Stimulated activated CD8-positive, alpha-beta memory T cell treated with anti-CD3 and anti-CD28 coated beads, Interleukin-4, amount 100 ng/mL, for 1 hour (primary cell): ENCODE data around the gene TTC32.

Experiments used
- DNase-seq, 2 donors: peaks; one replicate each; pipeline ENCODE4 v3.0.0-alpha.2; 2020; ENCODE audit warnings: low read depth in 2 of 2, low spot score in 1 of 2

TTC32 gene

DNA sequence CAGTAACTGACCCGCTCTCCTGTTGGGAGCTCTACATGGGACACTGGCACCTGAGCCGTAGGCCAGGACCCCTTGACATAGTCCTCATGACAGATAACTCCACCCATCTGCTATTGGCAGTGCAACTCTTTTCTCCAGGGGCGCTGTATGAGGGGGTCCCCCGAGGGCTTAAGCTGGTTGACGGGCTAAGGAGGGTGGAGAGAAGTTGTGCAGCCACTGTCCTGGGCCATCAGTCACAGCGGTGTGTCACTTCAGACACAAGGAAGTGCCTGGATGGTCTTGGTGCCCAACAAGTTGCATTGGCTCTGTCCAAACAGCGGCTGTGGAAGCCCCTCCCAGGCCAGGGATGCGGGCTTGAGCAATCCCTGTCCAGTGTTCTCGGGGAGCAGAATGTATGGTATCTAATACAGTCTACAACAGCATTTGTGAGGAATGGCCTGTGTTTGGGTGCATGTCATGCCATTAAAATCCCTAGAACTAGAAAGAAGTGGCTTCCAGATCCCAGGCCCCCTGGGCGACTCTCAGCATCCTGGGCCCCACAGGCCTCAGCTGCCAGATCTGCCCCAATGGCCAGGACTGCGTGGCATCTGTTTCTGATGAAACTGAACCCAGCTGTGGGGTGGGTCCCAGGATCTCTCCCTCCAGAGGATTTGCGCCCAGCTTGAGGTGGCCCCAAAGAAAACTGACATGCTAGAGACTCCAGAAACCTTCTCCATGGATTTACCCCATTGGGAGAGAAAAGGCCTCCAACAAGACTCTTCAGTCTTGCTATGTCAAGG is 23.3 kb downstream of the TTC32 start:
- no peak for DNase-seq

DNA sequence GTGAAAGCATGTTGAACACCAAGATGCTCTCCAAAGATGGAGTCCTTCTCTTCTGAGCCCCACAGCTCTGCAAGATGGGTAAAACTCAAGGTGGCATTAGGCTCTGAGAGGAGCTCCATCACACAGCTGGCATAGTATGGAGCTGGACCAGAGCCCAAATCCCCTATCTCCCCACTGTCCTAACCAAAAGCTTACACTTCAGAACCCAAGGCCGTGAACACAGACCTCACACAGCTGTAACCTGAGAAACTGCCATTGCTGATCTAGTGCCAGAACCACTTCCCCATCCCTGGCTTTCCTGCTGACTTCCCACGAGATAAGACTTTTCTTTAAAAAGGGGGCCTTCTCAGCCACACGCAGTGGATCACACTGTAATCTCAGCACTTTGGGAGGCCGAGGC is 25.0 kb downstream of the TTC32 start:
- DNase-seq: no peak

DNA sequence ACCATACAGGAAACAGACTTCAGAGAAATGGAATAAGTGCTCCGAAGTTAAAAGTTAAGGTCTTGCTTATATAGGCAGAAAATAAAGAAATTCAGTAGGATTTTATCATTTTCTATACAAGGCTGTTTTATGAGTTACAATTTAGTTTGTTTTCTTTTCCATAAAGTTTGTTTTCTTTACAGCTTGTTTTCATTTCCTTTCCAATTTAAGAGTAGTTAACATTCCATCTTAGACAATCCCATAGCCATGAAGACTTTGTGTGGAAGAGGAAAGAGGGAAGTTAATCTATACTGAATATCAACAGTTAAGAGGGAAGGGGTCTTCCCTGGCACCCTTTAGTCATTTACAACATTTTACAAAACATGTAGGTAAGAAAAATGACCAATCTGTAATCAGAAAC is 26.5 kb downstream of the TTC32 start:
- DNase-seq: no peak

DNA sequence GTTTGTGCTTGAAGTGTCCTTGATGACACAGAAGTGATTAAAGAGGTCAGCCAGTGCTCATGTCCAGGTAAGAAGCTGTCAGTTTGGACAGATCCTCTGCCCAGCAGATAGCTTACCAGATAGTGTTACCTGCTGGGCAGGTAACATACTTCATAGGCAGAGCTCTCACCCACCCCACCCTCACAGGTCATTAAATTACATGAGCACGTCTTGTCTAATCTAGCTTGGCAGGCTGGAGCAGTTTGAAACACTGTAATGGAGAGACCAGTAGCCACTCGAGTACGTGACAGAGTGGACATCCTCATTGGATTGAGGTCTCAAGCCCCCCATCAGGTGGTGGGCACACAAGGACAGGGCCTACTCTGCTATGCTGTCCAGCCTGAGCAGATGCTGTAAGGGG is 27.1 kb downstream of the TTC32 start:
- no peak for DNase-seq

DNA sequence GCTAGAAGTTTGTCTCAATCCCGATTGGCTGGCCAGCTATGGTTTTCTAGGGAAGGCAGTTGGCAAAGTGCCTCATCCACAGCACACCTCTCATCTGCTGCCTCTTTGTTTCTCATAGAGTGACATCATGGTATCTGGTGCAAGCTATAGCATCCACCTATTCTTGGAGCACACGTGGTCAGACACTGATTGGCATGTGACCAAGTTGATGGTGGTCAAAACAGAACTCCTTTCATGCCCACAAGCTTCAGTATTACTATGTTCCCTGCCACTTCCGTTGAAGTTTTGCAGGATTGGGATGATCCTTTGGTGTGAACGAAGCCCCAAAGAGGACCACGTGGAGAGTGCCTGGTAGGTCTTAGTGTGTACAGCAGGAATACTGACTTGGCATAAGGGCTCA is 28.8 kb downstream of the TTC32 start:
- DNase-seq: no peak

DNA sequence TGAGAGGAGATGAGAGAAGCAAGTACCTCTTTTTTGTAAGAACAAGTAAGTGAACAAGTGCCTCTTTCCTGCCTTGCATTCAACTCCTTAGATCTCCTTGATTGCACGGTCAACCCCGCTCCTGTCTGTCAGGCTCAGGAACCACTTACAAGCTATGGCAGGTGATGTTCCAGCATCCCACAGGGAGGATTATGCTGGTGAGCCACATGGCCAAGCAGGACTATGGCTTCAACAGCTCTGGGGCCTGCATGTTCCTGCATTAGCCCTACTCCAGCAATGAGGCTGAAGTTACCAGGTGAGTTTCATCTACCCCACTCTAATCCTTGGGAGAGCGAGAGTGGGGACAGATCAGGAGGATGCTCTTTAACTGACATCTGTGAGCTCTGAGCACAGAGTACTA is 29.5 kb downstream of the TTC32 start:
- no peak for DNase-seq

DNA sequence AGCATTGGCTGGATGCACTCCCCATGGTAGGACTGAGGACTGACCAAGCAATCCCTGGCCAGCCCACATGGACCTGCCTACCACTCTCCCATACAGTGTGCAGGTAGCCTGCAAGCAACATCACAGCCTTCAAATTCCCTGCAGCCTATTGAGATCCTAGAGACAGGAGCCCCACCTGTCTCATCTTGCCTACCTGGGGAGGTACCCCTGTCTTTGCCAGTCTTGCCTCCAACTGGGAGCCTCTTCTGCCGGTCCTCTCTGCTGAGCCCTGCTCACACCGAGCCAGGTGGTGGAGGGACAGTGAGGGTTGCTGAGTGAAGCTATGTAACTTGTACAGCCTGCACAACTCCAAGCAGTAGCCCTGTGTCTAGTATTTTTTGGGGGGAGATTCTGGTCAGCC is 29.9 kb downstream of the TTC32 start:
- DNase-seq: no peak

DNA sequence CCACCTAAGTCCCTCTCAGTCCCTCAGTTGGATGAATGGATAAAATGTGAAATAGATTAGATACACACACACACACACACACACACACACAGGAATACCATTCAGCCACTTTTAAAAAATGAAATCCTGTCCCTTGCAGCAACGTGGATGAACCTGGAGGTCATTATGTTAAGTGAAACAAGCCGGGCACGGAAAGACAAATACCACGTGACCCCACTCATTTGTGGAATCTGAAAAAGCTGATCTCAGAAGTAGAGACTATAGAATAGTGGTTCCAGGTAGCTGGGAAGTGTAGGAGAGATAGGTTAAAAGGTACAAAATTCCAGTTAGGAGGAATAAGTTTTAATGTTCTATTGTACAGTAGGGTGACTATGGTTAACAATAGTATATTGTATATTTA is 31.0 kb downstream of the TTC32 start:
- no peak for DNase-seq

DNA sequence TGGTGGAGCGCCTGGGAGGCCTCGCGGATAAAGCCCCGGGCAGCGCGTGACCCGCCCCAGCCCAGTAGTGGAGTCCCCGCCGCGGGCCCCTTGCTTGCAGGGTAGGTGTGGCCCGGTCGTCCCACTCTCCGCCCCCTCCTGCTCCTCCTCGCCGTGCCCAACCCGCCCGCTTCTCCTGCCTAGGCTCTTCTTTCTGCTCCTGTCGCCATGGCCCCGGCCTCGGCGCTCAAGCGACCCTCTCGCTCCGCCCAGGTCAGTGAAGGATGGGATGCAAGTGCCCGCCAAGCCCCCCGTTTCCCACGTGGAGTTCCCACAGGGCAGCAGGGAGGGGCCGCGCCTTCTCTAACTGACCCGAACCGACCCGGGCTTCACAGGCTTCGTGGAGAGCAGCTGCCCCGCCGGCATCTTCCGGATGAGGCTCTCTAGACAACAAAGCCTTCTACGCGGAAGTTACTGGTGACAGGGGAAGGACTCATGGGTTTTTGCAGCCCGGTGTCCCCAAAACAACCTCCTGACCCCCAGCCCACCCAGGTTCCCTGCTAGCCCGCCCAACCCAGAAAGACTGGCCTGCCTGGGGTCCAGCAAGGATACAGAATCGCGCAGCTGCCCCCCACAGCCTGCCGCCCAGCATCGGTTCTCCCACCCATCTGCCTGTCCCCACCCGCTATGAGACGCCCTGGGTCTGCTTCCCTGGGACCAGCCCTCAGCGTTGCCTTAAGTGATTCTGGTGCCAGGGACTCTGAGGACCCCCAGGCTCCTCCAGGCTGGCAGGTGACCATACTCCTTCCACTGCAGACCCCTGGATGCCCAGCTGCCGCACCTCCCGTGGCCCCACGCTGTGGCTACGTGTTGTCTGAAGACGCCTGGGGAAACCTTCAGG is 32.8 kb downstream of the TTC32 start:
- peak; percentile 30 to 45 for DNase-seq

DNA sequence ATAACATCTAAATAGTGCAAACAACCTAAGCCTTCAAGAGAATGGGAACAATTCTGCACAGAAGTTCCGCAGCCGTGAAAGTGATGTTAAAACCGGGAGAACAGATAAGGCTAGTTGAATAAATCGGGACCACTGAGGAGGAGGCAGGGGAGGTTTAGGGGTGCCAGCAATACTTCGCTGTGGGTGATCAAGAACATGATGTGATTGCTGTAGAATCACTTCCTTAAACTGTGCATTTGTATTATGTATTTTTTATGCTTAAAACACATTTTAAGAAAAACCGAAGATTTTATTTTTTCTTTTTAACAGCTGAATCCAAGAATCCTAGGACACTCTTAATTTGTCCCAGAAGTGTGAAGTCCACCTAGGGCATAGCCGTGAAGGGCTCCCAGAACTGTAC is 33.6 kb downstream of the TTC32 start:
- DNase-seq: no peak

DNA sequence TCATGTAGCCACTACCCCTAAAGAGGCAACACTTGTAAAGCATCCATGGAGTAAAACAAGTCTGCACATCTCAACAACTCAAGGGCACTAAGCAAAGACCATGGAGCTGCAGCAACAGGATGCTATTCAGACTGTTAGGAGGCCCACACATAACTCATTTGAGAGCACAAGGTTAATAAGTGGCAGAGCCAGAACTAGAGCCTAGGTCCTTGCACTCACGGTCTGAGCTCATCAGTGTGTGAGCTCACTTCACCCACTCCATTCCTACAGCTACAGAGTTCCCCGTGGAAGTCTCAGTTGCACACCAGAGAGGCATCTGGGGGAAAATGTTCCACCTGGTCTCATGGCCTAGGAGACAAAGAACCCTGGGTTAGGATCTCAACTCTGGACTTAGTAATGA is 35.0 kb downstream of the TTC32 start:
- no peak for DNase-seq

DNA sequence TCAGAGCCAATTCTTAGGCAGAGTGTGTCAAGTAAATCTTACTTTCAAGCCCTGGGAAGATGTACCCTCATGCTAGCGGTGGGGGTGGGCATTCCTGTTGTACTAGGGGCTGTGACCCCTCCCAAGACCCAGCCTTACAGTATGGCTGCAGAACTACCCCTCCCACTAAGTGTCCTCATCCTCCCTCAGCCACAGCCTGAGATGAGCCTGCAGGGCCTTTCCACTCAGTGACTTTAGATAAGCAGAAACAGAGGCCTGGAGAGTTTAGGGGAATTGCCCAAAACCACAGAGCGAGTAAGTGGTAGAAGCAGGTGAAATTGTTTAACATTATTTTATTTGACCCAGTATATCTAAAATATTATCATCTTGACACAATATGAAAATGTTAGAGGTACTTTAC is 36.6 kb downstream of the TTC32 start:
- no peak for DNase-seq

DNA sequence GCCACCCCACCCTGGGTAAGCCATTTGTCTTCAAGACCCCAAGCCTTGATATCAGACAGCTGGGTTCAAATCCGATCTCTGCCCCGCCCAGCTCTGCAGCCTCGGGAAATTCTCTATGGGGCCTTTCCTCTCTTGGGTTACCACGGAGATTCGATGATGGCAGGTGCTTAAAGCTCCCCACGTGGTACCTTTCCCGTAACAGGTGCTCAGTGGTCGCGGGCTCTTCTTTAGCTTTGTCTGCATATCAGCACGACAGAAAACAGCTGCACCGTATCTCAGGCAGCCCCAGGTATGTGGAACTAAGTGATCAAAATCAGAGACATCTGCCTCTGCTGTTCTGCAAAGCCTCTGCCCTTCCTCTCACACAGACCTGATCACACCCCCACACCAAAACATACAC is 37.4 kb downstream of the TTC32 start:
- DNase-seq: no peak

DNA sequence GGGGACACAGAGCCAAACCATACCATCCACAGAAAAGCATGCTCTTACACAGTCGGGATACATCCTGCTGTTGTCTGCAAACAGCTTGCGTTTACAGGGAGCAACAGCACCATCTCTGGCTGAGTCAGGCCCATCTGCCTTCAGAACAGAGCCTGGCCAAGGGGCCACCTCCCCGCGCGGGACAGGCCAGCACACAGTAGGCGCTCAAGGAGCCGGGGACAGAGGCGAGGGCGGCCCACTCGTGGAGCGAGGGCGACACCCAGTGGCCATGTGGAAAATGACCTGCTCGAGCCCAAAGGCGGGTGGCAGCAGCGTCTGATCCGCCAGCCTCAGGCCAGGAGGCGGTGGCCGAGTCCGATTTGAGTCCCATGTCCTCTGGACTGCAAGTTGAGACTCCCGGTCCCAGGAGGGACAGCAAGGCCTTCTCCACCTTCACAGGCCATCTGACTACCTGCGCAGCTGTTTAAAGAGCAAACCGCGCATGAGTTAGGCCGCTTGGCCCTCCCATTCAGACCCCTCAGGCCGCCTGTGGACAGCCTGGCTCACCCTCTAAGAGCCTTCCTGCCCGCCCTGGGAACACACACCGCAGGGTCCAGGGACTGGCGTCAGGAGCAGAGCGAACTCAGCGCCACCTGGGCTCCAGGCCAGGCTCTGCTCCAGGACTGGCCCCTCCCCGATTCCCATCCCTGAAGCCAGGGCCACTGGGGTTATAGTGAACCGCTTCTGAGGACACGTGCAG is 38.3 kb downstream of the TTC32 start:
- peak; percentile 24 to 45 for DNase-seq

DNA sequence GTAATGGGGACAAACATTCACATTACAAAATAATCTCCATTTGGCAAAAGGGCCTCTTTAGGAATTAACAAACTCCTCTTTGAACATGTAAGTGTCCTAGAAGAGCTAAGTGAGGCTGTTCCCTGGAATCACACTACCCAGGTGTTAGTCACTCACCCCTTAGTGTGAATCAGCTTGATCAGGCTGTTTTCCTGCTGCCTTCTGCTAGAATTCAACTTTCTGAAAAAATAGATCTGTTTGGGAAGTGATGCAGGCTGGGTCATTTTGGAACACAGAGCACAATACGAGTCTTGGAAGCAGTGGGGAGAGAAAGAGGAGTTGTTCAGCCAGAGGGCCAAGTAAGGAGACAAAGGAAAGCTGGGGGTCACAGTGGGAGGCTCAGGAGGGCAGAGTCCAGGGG is 40.0 kb downstream of the TTC32 start:
- DNase-seq: no peak

DNA sequence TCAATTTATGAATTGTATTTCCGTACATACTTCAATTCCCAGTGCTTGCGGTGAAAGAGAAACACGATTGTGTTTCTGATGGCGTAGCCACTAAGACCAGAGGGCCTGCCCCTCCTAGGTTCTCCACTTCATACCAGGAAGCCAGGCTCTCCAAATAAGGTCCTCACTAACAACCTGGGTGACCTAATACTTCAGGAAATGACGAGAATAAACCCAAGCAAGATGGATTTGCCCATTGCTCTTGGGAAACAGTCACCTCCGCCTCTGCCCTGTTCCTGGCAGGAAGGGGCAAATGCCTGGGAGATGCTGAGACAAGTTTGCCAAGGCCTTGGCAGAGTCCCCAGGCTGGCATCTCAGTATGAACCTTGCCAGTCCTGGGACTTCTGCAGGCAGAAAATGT is 41.8 kb downstream of the TTC32 start:
- DNase-seq: no peak

DNA sequence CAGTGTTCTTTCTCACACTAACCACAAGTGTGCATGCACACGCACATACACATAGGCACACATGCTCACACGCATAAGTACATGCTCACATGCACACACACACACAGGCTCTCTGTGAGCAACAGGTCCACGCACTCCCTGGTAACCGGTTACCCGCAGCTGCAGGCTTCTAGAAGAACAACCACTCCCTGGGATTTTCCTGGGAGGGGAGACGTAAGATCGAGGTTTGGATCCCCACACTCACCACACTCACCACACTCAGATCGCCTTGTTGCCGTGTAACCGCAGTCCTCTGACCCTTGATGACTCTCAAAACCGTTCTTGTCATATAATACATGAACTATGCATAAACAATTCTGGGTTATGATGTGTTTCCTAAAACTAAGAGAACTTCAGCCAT is 42.2 kb downstream of the TTC32 start:
- DNase-seq: no peak

DNA sequence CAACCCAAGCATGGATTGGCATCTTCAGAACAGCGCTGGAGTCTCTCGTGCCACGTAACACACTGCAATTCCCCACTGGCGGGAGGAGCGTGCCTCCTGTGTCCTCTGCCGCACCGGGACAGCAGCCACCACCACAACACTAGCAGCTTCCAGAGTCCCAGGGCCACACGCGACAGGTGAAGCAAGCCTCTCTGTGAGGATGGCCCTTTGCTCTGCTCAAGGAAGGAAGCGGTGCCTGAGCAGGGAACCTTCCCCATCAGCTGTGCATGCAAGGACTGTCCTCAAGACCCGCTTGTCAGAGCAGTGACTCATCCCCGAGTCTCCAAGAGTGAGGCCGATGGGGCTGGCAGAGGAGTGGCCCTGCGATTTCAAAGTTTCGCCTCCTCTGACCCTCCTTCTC is 44.0 kb downstream of the TTC32 start:
- no peak for DNase-seq

DNA sequence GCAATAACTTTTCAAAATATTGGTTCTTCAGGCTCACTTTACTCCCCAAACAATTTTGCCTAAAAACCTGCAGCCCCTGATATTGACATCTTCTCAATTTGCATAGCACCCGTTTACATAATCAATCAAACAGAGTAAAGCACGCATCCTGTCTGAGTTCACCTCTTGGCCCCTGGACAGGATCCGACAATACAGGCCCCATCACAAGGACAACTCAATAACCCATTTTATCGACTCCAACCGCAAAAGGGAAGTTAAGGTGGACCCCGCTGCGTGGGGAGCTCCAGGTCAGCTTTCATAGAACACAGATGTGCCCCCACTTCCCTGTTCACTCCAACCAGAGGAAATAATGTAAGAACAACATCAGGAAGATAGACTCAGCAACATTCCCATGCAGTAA is 44.7 kb downstream of the TTC32 start:
- DNase-seq: no peak

DNA sequence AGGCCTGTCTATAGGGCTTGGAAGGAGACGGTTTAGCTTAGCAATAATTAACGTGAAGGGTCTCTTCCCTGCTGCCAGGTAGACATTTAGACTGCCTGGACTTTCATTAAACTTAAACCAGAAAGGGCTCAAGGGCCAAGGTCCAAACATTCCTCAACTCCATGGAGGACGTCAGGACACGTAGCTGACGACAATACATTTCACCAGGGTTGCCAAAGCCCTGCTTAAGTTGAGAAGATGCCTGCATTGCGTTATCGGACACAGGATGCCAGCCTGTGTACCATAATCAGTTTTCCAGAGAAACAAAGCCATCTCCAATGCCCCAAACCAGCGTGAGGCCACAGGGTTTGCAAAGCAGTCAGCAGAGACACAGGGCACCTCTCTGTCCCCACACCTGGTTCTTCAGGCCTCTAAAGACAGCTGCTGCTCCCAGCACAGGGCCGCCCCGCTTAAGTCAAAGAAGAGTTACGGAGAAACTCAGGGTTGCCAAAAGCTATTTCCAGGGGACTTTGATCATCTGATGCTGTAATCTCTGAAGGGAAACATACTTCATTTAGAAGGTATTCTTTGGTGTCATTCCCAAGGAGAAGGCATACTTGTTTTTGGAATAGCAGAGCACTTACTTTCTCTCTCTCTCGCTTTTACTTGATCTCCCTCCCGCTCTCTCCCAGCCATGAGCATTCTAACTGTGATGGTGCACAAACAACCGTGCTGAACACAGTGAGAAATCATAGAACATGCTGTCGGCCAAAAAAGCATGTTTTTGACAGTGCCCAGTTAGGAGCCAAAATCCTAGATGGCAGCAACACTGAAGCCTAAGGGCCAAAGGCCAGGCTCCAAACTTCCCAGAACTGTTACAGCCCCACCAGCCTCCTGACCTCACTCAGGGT is 46.0 kb downstream of the TTC32 start:
- DNase-seq: no peak
